Astrocyte of the cerebellum (primary cell): ENCODE data around the gene CC2D1B.

ENCODE experiments used
- DNase-seq: peaks from one replicate; pipeline ENCODE4 v3.0.0-alpha.2; 2011; ENCODE audit warnings: low read depth
- H3K4me3 ChIP-seq: 2 replicates; pipeline ENCODE4 v1.5.1; 2011; ENCODE audit warnings: mild to moderate bottlenecking, low read depth, low read length, moderate library complexity
- CTCF ChIP-seq: IDR thresholded peaks from 2 replicates; pipeline ENCODE4 v1.5.1; 2012; ENCODE audit warnings: low read length, low read depth, moderate library complexity, mild to moderate bottlenecking; ENCODE audit errors: missing control alignments
- in situ Hi-C: cut with HindIII; loops from 2 replicates; pipeline ENCODE4 v1.10.0; 2017; ENCODE audit warnings: low sequenced_read_pairs

CC2D1B gene

GRCh38 chr1:52365746-52366516 is at the start of gene CC2D1B:
TSS of gene CC2D1B (minus strand) at chr1:52366205. CDS start at chr1:52364620, 1,585 bp downstream.
- in situ Hi-C loops, result no loop called here
- peak; percentile 9 for TF ChIP-seq CTCF
- H3K4me3 ChIP-seq, result peak within 1 kb of the TSS; percentile 97
- peak; percentile 93 for DNase-seq

GRCh38 chr1:52414942-52415341 is 48.9 kb upstream of the CC2D1B start:
- no peak for TF ChIP-seq CTCF
- no peak overlapping the region for H3K4me3 ChIP-seq
- no peak for DNase-seq
- in situ Hi-C loops, result no loop called here

GRCh38 chr1:52413410-52413989 is 47.5 kb upstream of the CC2D1B start:
- H3K4me3 ChIP-seq, result no peak overlapping the region
- DNase-seq, result no peak
- no peak for TF ChIP-seq CTCF
- in situ Hi-C loops, result no loop called here

- DNase-seq, result no peak
- in situ Hi-C loops, result no loop called here
- no peak for TF ChIP-seq CTCF
- peak overlapping the region; percentile 89 for H3K4me3 ChIP-seq
Measured at GRCh38 chr1:52404975-52405338, 39.0 kb upstream of the CC2D1B start.

GRCh38 chr1:52404116-52404974 is 38.3 kb upstream of the CC2D1B start, which contains the start of the genes ORC1 and PRPF38A:
TSS of gene ORC1 (minus strand) at chr1:52404423. CDS start at chr1:52402223, 2,200 bp downstream.
TSS of gene PRPF38A (plus strand) at chr1:52404602. CDS start at chr1:52404750, 148 bp downstream.
- peak; percentile 96 for DNase-seq
- peak within 1 kb of the TSS; percentile 89 for H3K4me3 ChIP-seq
- in situ Hi-C loops, result no loop called here
- peak; percentile 74 for TF ChIP-seq CTCF

- peak; percentile 33 for DNase-seq
- H3K4me3 ChIP-seq, result peak overlapping the region; percentile 89
- in situ Hi-C loops, result no loop called here
- no peak for TF ChIP-seq CTCF
Measured at GRCh38 chr1:52403566-52404115, 37.6 kb upstream of the CC2D1B start.
